PC-9 (cell line): ENCODE results near the gene ZYG11B.

Source experiments
- EZH2 ChIP-seq: fragments of 200-600 bp; sonication (generic); IDR thresholded peaks from 2 replicates; pipeline ENCODE4 v1.8.0; 2017; ENCODE audit warnings: antibody characterized with exemption, low read depth
- TF ChIP-seq, protein P1 (sequence below): fragments of 200-600 bp; sonication (generic); conservative IDR thresholded peaks from 2 replicates; pipeline ENCODE4 v1.6.1; 2017; ENCODE audit warnings: mixed run types, antibody characterized with exemption, mild to moderate bottlenecking, moderate library complexity

DNA sequence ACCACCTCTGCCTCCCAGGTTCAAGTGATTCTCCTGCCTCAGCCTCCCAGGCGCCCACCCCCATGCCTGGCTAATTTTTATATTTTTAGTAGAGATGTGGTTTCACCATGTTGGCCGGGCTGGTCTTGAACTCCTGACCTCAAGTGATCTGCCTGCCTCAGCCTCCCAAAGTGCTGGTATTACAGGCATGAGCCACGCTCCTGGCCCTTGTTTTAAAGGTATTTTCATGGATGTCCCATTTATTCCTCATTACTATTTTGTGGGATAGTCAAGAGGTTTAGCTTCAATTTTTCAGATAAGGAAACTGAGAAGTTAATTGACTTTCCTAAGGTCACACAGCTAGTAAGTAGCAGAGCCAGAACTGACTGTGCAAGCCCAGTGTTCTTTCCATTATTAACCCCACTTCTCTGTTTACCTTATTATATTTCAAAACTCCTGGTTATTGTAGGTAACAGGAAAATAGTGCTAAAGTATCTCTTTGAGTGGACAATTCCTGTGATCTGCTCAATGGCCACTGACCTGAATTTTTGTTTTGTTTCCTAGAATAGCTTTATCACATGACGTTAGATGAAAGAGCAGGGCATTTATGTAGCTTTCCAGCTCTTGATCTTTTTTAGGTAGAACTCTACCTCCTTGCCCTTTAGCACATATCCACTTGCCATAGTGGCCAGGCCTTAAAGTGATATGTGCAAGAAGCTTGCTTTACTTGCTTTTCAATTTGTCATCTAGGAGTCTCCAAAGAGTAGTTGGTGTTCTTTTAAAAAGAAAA, 13.6 kb downstream of the ZYG11B start:
- TF ChIP-seq, protein P1, sequence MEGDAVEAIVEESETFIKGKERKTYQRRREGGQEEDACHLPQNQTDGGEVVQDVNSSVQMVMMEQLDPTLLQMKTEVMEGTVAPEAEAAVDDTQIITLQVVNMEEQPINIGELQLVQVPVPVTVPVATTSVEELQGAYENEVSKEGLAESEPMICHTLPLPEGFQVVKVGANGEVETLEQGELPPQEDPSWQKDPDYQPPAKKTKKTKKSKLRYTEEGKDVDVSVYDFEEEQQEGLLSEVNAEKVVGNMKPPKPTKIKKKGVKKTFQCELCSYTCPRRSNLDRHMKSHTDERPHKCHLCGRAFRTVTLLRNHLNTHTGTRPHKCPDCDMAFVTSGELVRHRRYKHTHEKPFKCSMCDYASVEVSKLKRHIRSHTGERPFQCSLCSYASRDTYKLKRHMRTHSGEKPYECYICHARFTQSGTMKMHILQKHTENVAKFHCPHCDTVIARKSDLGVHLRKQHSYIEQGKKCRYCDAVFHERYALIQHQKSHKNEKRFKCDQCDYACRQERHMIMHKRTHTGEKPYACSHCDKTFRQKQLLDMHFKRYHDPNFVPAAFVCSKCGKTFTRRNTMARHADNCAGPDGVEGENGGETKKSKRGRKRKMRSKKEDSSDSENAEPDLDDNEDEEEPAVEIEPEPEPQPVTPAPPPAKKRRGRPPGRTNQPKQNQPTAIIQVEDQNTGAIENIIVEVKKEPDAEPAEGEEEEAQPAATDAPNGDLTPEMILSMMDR = no peak
- TF ChIP-seq EZH2 = no peak
